Esophagus (tissue), 2 donors: ENCODE measurements around the gene GNA15. TPM values are rescaled to one million over a fixed set of nuclear protein-coding genes. Genes with fewer than 3 reads are reported as not detected.

ENCODE experiments used
- H3K27ac ChIP-seq, 2 donors: one replicate each; pipeline ENCODE4 v1.5.1; 2013; ENCODE audit warnings: low read depth in 2 of 2, mild to moderate bottlenecking in 2 of 2, inconsistent platforms in 1 of 2, low read length in 1 of 2, moderate library complexity in 1 of 2
- H3K27me3 ChIP-seq, 2 donors: one replicate each; pipeline ENCODE4 v1.6.1; 2013; ENCODE audit warnings: low read length in 2 of 2, control low read depth in 1 of 2, mild to moderate bottlenecking in 1 of 2; ENCODE audit not compliant: insufficient read depth in 2 of 2, control insufficient read depth in 1 of 2
- H3K36me3 ChIP-seq, 2 donors: one replicate each; pipeline ENCODE4 v1.6.1; 2013; ENCODE audit warnings: low read length in 1 of 2; ENCODE audit not compliant: control insufficient read depth in 2 of 2, insufficient read depth in 2 of 2
- H3K4me1 ChIP-seq, 2 donors: one replicate each; pipeline ENCODE4 v1.6.1; 2013; ENCODE audit warnings: low read length in 1 of 2; ENCODE audit not compliant: control insufficient read depth in 2 of 2, insufficient read depth in 2 of 2
- H3K4me3 ChIP-seq, 2 donors: one replicate each; pipeline ENCODE4 v1.5.1; 2013; ENCODE audit warnings: low read length in 2 of 2, mild to moderate bottlenecking in 2 of 2, low read depth in 1 of 2, moderate library complexity in 1 of 2
- H3K9me3 ChIP-seq, 2 donors: one replicate each; pipeline ENCODE4 v1.6.1; 2013; ENCODE audit warnings: mild to moderate bottlenecking in 2 of 2, low read depth in 1 of 2, low read length in 1 of 2, moderate library complexity in 1 of 2; ENCODE audit not compliant: control insufficient read depth in 2 of 2, insufficient read depth in 1 of 2
- WGBS, 2 donors: extraction: QIAGEN DNeasy Blood & Tissue Kit; methylation state at CpG; one replicate each; pipeline ENCODE4 v1.1.7; 2013; 5-methylcytosine and 5-hydroxymethylcytosine counted together
- polyA plus RNA-seq, 2 donors: library from polyadenylated mRNA; stranded (reverse); fragments of 200-250 nt; gene quantifications; one replicate each; pipeline ENCODE4 v1.2.3, GENCODE V29; 2013
- donor health status: healthy with polysubstance abuse.
- donor health status: Bipolar disorder and iron deficiency.

The GNA15 gene
- polyA plus RNA-seq, 2 donors = 118 to 135 TPM

DNA sequence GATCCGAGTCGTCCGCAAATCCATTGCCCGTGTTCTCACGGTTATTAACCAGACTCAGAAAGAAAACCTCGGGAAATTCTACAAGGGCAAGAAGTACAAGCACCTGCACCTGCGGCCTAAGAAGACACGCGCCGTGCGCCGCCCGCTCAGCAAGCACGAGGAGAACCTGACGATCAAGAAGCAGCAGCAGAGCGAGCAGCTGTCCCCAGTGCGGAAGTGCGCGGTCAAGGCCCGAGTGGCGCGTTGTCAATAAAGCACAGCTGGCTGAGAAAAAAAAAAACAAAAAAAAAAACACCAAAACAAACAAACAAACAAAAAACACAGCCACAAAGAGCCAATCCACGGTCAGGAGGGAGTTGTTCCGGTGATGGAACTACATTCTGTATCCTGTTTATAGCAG, 4.7 kb upstream of the GNA15 start:
- H3K9me3 ChIP-seq = no peaks in the 10 kb centered on the region
- no peaks in the 10 kb centered on the region for H3K27me3 ChIP-seq
- 93 to 95% methylated on average over 23 to 24 of the region's 24 CpGs for WGBS, 2 donors
- no peak overlapping the region for H3K4me3 ChIP-seq
- H3K4me1 ChIP-seq = peaks cover 0 to 6% of the 10 kb centered on the region in 2 donors
- H3K36me3 ChIP-seq = peaks cover 0 to 2% of the 10 kb centered on the region in 2 donors
- no peak overlapping the region for H3K27ac ChIP-seq

DNA sequence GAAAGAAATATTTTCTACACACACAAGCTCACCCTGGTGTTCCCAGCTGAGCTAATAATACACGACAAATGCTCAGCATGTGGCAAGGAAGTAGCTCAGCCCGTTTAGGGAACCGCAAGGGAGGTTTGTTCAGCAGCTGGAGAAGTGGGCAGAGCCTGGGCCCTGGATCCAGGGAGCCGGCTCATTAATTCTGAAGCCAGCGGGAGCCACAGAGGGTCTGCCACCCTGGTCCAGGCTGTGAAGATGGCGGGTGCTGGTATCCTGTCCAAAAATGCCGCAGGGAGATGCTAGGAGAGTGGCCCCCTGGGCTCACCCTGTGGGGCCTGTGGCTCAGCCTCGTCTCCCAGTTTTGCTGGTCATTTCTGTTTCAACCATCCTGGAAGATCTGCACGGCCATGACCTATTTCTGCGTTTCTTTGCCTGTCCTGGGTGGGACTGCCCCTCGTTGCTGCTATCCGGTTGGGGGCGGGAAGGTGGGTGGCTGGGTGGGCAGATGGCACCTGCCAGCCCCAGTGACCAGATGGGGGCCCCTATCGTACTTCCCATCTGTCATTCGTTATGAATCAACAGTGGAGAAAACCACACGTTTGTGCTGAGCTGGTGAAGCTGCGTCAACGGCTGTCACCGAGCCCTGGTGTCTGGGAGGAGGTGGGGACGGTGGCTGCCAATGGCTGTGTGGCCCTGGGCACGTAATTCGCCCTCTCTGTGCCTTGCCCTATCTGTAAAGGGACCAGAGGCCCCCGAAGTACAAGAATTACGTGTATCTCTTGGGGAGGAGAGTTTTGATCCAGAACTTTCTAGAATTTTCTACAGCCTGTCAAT, 2.7 kb upstream of the GNA15 start:
- Histone ChIP-seq H3K9me3 (peaks cover 0 to 2% of the 10 kb centered on the region in 2 donors), H3K4me3 (no peak overlapping the region), H3K4me1 (peaks cover 0 to 9% of the 10 kb centered on the region in 2 donors), H3K36me3 (no peaks in the 10 kb centered on the region), H3K27me3 (no peaks in the 10 kb centered on the region), H3K27ac (peak overlapping the region; percentile 45 to 59)
- 45 to 55% methylated on average over 24 of the region's 24 CpGs for WGBS, 2 donors

DNA sequence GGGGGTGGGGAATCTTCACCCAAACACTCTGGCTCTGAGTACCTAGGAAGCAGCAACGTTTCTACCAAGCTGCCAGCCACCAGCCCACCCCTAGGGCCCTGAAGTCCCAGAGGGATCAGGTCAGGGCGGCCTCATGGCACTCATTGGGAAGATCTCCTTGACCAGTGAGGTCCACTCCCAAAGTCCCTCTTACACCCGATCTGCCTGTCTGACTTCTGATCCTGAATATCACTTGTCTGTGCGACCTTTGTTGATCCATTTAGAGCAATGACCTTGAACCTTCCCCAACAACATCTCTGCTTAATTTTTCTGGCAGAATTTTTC, 2.1 kb upstream of the GNA15 start:
- Histone ChIP-seq H3K4me1 (peaks cover 2 to 9% of the 10 kb centered on the region in 2 donors), H3K27ac (peak overlapping the region; percentile 33 to 59), H3K36me3 (no peaks in the 10 kb centered on the region), H3K4me3 (no peak overlapping the region), H3K9me3 (peaks cover 0 to 2% of the 10 kb centered on the region in 2 donors), H3K27me3 (no peaks in the 10 kb centered on the region)
- 63 to 70% methylated on average over 4 of the region's 4 CpGs for WGBS, 2 donors

DNA sequence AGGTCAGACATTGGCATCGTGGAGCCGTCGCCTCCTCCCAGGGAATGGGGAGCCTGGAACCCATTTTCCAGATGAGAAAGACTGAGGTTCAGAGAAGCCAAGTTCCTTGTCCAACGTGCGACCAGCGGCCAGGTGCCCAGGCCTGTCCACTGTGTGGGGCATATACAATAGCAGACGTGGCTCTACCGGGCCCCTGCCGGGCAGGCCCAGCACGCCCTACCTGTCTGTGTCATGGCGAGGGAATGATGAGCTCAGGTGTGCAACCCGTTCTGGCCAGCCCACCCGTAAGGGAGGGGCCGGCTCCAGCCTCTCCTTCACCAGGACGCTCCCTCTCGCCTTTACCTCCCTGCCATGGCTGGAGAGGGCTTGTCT, 837 bp downstream of the GNA15 start:
- Histone ChIP-seq H3K36me3 (no peaks in the 10 kb centered on the region), H3K9me3 (peaks cover 0 to 2% of the 10 kb centered on the region in 2 donors), H3K4me3 (peak overlapping the region; percentile 68 to 83), H3K4me1 (peaks cover 2 to 11% of the 10 kb centered on the region in 2 donors), H3K27me3 (no peaks in the 10 kb centered on the region), H3K27ac (peak overlapping the region; percentile 93 to 94)
- WGBS, 2 donors = 40 to 53% methylated on average over 16 of the region's 16 CpGs

DNA sequence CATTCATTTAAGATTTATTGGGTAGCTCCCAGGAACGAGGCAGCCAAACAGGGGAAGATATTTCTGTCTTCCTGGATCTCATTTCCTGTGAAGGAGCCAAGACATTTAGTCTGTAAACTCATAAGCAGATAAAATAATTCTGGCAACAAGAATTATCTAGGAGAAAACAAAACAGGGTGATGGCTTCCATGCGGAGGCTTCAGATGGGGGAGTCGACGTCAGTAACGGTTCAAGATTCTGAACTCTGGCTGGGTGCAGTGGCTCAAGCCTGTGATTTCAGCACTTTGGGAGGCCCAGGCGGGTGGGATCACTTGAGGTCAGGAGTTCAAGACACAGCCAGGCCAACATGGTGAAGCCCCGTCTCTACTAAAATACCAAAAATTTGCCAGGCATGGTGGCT, 1.3 kb downstream of the GNA15 start:
- Histone ChIP-seq H3K4me3 (peak overlapping the region; percentile 68 to 83), H3K27me3 (no peaks in the 10 kb centered on the region), H3K4me1 (peaks cover 2 to 16% of the 10 kb centered on the region in 2 donors), H3K9me3 (peaks cover 0 to 2% of the 10 kb centered on the region in 2 donors), H3K36me3 (no peaks in the 10 kb centered on the region), H3K27ac (peak overlapping the region; percentile 93 to 94)
- WGBS, 2 donors = 40 to 44% methylated on average over 7 of the region's 7 CpGs

DNA sequence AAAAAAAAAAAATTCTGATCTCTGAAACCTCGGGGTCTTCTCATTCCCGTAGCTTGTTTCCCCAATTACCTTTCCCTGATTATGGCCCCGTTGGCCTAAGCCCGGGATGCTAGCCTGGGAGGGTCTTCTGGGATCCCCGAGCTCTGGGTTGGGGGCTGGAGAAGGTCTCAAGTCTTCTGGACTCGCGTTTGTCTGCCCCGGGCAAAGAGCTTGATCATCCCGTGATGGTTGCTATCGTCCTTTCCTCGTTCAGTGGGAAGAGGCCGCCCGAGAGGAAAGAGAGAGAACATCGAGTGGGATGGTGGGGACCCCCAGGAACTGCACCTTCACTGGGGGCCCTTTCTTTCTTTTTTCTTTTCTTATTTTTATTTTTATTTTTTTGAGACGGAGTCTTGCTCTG, 2.4 kb downstream of the GNA15 start:
- H3K27ac ChIP-seq = no peak overlapping the region
- no peaks in the 10 kb centered on the region for H3K36me3 ChIP-seq
- H3K27me3 ChIP-seq = no peaks in the 10 kb centered on the region
- H3K4me3 ChIP-seq = peak overlapping the region; percentile 2 to 68
- peaks cover 2 to 16% of the 10 kb centered on the region in 2 donors for H3K4me1 ChIP-seq
- 78 to 81% methylated on average over 15 of the region's 15 CpGs for WGBS, 2 donors
- H3K9me3 ChIP-seq = peaks cover 0 to 2% of the 10 kb centered on the region in 2 donors

DNA sequence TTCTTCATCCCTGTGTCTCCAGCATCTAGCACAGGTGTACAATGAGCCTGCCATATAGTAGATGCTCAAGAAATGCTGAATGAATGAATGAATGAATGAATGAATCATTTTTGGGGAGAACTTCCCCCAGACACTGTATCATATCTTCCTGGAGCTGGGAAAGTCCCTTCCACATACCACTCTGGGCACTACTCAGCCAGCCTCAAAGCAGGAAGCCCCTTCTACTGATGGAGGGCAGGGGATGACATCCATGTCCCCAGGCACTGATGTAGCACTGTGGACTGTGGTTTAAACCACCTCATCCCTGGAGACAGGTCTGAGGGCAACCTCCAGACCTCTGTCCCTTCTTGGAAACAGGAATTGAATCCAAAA, 4.8 kb downstream of the GNA15 start:
- Histone ChIP-seq H3K27ac (peak overlapping the region; percentile 7 to 75), H3K36me3 (no peaks in the 10 kb centered on the region), H3K4me1 (peaks cover 2 to 12% of the 10 kb centered on the region in 2 donors), H3K9me3 (peaks cover 0 to 2% of the 10 kb centered on the region in 2 donors), H3K4me3 (no peak overlapping the region), H3K27me3 (no peaks in the 10 kb centered on the region)

DNA sequence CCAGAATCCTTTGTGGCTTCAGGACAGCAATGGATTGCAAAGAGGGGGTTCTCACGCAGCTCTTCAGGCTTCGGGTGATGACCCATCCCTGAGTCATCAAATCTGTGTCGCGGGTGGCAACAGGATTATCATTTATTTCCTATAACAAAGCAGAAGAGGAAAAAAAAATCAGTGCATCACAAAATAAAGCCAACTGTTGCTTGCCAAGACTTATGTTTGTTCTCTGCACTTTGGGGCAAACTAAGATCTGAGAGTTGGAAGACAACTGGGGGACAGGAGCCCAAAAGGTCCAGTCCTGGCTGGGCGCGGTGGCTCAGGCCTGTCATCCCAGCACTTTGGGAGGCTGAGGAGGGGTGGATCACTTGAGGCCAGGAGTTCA, 6.4 kb downstream of the GNA15 start:
- Histone ChIP-seq H3K9me3 (peaks cover 0 to 2% of the 10 kb centered on the region in 2 donors), H3K27ac (peak overlapping the region; percentile 90 to 96), H3K4me3 (peak overlapping the region in 1 of 2 donors; percentile 28), H3K27me3 (no peaks in the 10 kb centered on the region), H3K36me3 (no peaks in the 10 kb centered on the region), H3K4me1 (peaks cover 2 to 9% of the 10 kb centered on the region in 2 donors)
- WGBS, 2 donors = 20 to 23% methylated on average over 6 of the region's 6 CpGs

DNA sequence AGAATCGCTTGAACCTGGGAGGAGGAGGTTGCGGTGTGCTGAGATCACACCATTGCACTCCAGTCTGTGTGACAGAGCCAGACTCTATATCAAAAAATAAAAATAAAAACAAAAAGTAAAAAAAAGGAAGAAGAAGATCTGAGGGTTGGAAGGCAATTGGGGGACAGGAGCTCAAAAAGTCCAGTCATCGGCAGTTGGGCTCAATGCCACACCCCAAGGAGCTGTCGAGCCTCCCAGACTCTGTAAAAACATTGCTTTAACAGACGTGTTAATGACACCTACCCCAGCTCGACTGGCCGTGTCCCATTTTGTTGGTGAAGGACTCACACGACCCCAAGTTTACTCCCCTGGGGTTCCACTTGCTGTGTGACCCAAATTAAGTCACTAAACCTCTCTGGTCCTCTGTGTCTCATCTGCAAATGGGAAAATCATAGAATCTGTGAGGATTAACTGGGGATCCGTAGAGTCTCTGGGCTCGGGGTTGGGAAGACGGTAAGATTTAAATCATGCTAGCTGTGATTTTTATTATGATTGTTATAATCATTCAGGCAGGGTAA, 7.0 kb downstream of the GNA15 start:
- Histone ChIP-seq H3K27me3 (no peaks in the 10 kb centered on the region), H3K36me3 (no peaks in the 10 kb centered on the region), H3K9me3 (no peaks in the 10 kb centered on the region), H3K4me1 (peaks cover 2 to 7% of the 10 kb centered on the region in 2 donors), H3K27ac (peak overlapping the region; percentile 90 to 96), H3K4me3 (no peak overlapping the region)
- WGBS, 2 donors = 60 to 62% methylated on average over 11 of the region's 11 CpGs
